CD4-positive, alpha-beta T cell treated with Interleukin-6 for 4 hours (primary cell): Measurements from ENCODE around the gene RTL10.

ENCODE experiments used
- DNase-seq: peaks from one replicate; pipeline ENCODE4 v3.0.0-alpha.2; 2020; ENCODE audit warnings: mixed read lengths

Gene RTL10

GRCh38 chr22:19875531-19876313, 21.0 kb upstream of the RTL10 start:
- no peak for DNase-seq

GRCh38 chr22:19875061-19875530, 20.4 kb upstream of the RTL10 start:
- DNase-seq = no peak

GRCh38 chr22:19874307-19875060, 19.8 kb upstream of the RTL10 start:
- DNase-seq = peak; percentile 73

- no peak for DNase-seq
Observed at GRCh38 chr22:19873960-19874306, 19.3 kb upstream of the RTL10 start.

- DNase-seq = no peak
Observed at GRCh38 chr22:19873138-19873959, 18.7 kb upstream of the RTL10 start.

GRCh38 chr22:19872779-19873137, 18.1 kb upstream of the RTL10 start:
- no peak for DNase-seq

GRCh38 chr22:19871845-19872778, 17.4 kb upstream of the RTL10 start:
- no peak for DNase-seq

GRCh38 chr22:19871023-19871844, 16.6 kb upstream of the RTL10 start:
- DNase-seq = no peak

GRCh38 chr22:19870153-19871022, 15.7 kb upstream of the RTL10 start:
- DNase-seq = no peak

GRCh38 chr22:19869497-19870152, 15.0 kb upstream of the RTL10 start:
- no peak for DNase-seq

- DNase-seq = no peak
Observed at GRCh38 chr22:19868773-19869471, 14.2 kb upstream of the RTL10 start.

GRCh38 chr22:19868333-19868732, 13.7 kb upstream of the RTL10 start:
- no peak for DNase-seq

- DNase-seq = no peak
Observed at GRCh38 chr22:19867617-19868016, 12.9 kb upstream of the RTL10 start.

GRCh38 chr22:19866665-19867009, 12.0 kb upstream of the RTL10 start:
- no peak for DNase-seq

GRCh38 chr22:19865141-19865829, 10.6 kb upstream of the RTL10 start:
- no peak for DNase-seq

GRCh38 chr22:19864538-19865106, 9.9 kb upstream of the RTL10 start:
- DNase-seq = no peak

GRCh38 chr22:19863571-19863970, 8.9 kb upstream of the RTL10 start:
- no peak for DNase-seq

- DNase-seq = no peak
Observed at GRCh38 chr22:19862619-19863246, 8.1 kb upstream of the RTL10 start.
